Testis (tissue), 2 donors: ENCODE data around the gene RDH12.

Experiments used
- CTCF ChIP-seq, 3 experiments: fragments of 450-650 bp in 2 of 3; fragments of 200-600 bp in 1 of 3; sonication (generic) in 1 of 3; IDR thresholded peaks; one replicate each; pipeline ENCODE4 v1.5.1; 2016 to 2019; ENCODE audit warnings: antibody characterized with exemption in 3 of 3, mild to moderate bottlenecking in 2 of 3, moderate library complexity in 1 of 3
- POLR2A ChIP-seq: fragments of 450-650 bp; IDR thresholded peaks from one replicate; pipeline ENCODE4 v1.6.1; 2017; ENCODE audit warnings: antibody characterized with exemption, mild to moderate bottlenecking, moderate library complexity

- TF ChIP-seq CTCF (IDR thresholded peaks at IDR 0.05) (no peak), POLR2A (no peak)
These were observed 4.7 kb upstream of the RDH12 start for GRCh38 chr14:67697006-67697405.
